Thoracic aorta (tissue), 2 donors: ENCODE data around the gene POP4. TPM values are rescaled to one million over a fixed set of nuclear protein-coding genes. Genes with fewer than 3 reads are reported as not detected.

Experiments used
- ATAC-seq: fragments of 150-250 bp; one replicate; pipeline ENCODE4 v1.8.0; 2017; ENCODE audit warnings: low read depth; ENCODE audit not compliant: insufficient number of reproducible peaks, low FRiP score
- DNase-seq: peaks from one replicate; pipeline ENCODE4 v3.0.0-alpha.2; 2020; ENCODE audit warnings: low spot score
- H3K27ac ChIP-seq, 2 donors: fragments of 200-600 bp; sonication (generic); 1 replicate in 1 of 2; 2 replicates in 1 of 2; pipeline ENCODE4 v1.5.1; 2016; ENCODE audit warnings: mild to moderate bottlenecking in 2 of 2, moderate library complexity in 2 of 2
- H3K27me3 ChIP-seq: fragments of 200-600 bp; sonication (generic); replicated peaks from 2 replicates; pipeline ENCODE4 v1.6.0; 2016; ENCODE audit warnings: mild to moderate bottlenecking; ENCODE audit not compliant: insufficient read depth
- H3K36me3 ChIP-seq: fragments of 200-600 bp; sonication (generic); one replicate; pipeline ENCODE4 v1.5.1; 2016
- H3K4me1 ChIP-seq, 2 donors: fragments of 200-600 bp; sonication (generic); 1 replicate in 1 of 2; 2 replicates in 1 of 2; pipeline versions ENCODE4 v1.5.1 to v1.6.0; 2016; ENCODE audit warnings: low read depth in 2 of 2, mild to moderate bottlenecking in 1 of 2; ENCODE audit not compliant: control insufficient read depth in 1 of 2
- H3K4me3 ChIP-seq: fragments of 200-600 bp; sonication (generic); 2 replicates; pipeline ENCODE4 v1.5.1; 2016; ENCODE audit warnings: mild to moderate bottlenecking
- H3K9me3 ChIP-seq: fragments of 200-600 bp; sonication (generic); 2 replicates; pipeline ENCODE4 v1.5.1; 2016
- CTCF ChIP-seq: fragments of 200-600 bp; sonication (generic); IDR thresholded peaks from one replicate; pipeline ENCODE4 v1.5.1; 2019; ENCODE audit warnings: antibody characterized with exemption
- total RNA-seq, 2 donors: library from RNA; depleted of rRNA; stranded (reverse); fragments of >200 nt; gene quantifications; one replicate each; pipeline versions ENCODE4 v1.1.0 to v1.2.3, GENCODE V29; 2016

Gene POP4
- total RNA-seq, 2 donors from 2014 or later = 57.2 to 58.8 TPM

- no peak for ATAC-seq
- Histone ChIP-seq H3K27me3 (no peaks in the 10 kb centered on the region), H3K4me1 (no peaks in the 10 kb centered on the region), H3K36me3 (no peaks in the 10 kb centered on the region), H3K27ac (no peak overlapping the region), H3K4me3 (no peak overlapping the region), H3K9me3 (no peaks in the 10 kb centered on the region)
- TF ChIP-seq CTCF = no peak
- DNase-seq = no peak
These were observed 38.6 kb upstream of the POP4 start for GRCh38 chr19:29567366-29567915.

GRCh38 chr19:29568036-29569025, 37.8 kb upstream of the POP4 start:
- Histone ChIP-seq H3K27ac (no peak overlapping the region), H3K27me3 (no peaks in the 10 kb centered on the region), H3K4me3 (no peak overlapping the region), H3K36me3 (no peaks in the 10 kb centered on the region), H3K9me3 (no peaks in the 10 kb centered on the region), H3K4me1 (no peaks in the 10 kb centered on the region)
- DNase-seq (no peak), ATAC-seq (no peak)
- TF ChIP-seq CTCF = no peak

GRCh38 chr19:29569038-29569911, 36.8 kb upstream of the POP4 start:
- H3K4me1 ChIP-seq = no peaks in the 10 kb centered on the region
- no peak overlapping the region for H3K4me3 ChIP-seq
- H3K36me3 ChIP-seq = no peaks in the 10 kb centered on the region
- ATAC-seq (no peak), DNase-seq (no peak)
- H3K9me3 ChIP-seq = no peaks in the 10 kb centered on the region
- H3K27ac ChIP-seq = no peak overlapping the region
- no peaks in the 10 kb centered on the region for H3K27me3 ChIP-seq
- no peak for TF ChIP-seq CTCF

- Histone ChIP-seq H3K36me3 (no peaks in the 10 kb centered on the region), H3K4me1 (no peaks in the 10 kb centered on the region), H3K9me3 (no peaks in the 10 kb centered on the region), H3K4me3 (no peak overlapping the region), H3K27me3 (no peaks in the 10 kb centered on the region), H3K27ac (no peak overlapping the region)
- DNase-seq (no peak), ATAC-seq (no peak)
- TF ChIP-seq CTCF = no peak
These were observed 34.9 kb upstream of the POP4 start for GRCh38 chr19:29571181-29571580.

- no peak for ATAC-seq
- no peaks in the 10 kb centered on the region for H3K4me1 ChIP-seq
- DNase-seq = no peak
- TF ChIP-seq CTCF = no peak
- no peaks in the 10 kb centered on the region for H3K9me3 ChIP-seq
- H3K36me3 ChIP-seq = no peaks in the 10 kb centered on the region
- H3K27ac ChIP-seq = no peak overlapping the region
- no peak overlapping the region for H3K4me3 ChIP-seq
- H3K27me3 ChIP-seq = no peaks in the 10 kb centered on the region
These were observed 32.6 kb upstream of the POP4 start for GRCh38 chr19:29573486-29573885.
